Panc1 (cell line): ENCODE measurements around the gene TIE1.

ENCODE experiments used
- CTCF ChIP-seq: fragments of 450-650 bp; IDR thresholded peaks from 2 replicates; pipeline ENCODE4 v1.5.1; 2017; ENCODE audit warnings: mild to moderate bottlenecking
- POLR2AphosphoS5 ChIP-seq: IDR thresholded peaks from 2 replicates; pipeline ENCODE4 v1.6.1; 2012; ENCODE audit warnings: mild to moderate bottlenecking, low read depth, low read length, moderate library complexity
- REST ChIP-seq, 2 experiments: IDR thresholded peaks; 2 replicates each; pipeline ENCODE4 v1.6.1; 2011 to 2012; ENCODE audit warnings: low read depth in 2 of 2, control low read depth in 1 of 2, low read length in 1 of 2, mild to moderate bottlenecking in 1 of 2, moderate library complexity in 1 of 2; ENCODE audit not compliant: insufficient read depth in 1 of 2

- no peak for TF ChIP-seq CTCF
- TF ChIP-seq POLR2AphosphoS5, result no peak
- TF ChIP-seq REST (IDR thresholded peaks at IDR 0.05; ENCODE audit: insufficient read depth in 1 of 2, low read depth in 2 of 2, low read length in 1 of 2), result no peak
Observed at GRCh38 chr1:43277116-43277876, 23.5 kb upstream of the TIE1 start.
